Calu3 (cell line): ENCODE measurements around the gene EIF3A. TPM values are rescaled to one million over a fixed set of nuclear protein-coding genes. Genes with fewer than 3 reads are reported as not detected.
A peak's percentile ranks its signal among the peaks of the same experiment; 100 is the strongest.

ENCODE experiments used
- BruUV-seq: library from RNA; stranded (reverse); fragments of 400-500 nt; replicated peaks from 2 replicates; lab custom pipeline; 2021; lab: Mats Ljungman, UMichigan
- CTCF ChIA-PET: fragments of 300-600 bp; sonication (Branson Sonifier 250); formaldehyde crosslinking; loops from one replicate; lab custom pipeline; 2022; ENCODE audit warnings: antibody characterized with exemption; lab: Charles Lee
- DNase-seq: peaks from one replicate; pipeline ENCODE4 v3.0.0; 2022
- H3K27ac Mint-ChIP-seq: one replicate; pipeline ENCODE4 v1.8.0; 2022; ENCODE audit warnings: mixed read lengths; ENCODE audit not compliant: unreplicated experiment
- H3K27me3 Mint-ChIP-seq: one replicate; pipeline ENCODE4 v1.8.0; 2022; ENCODE audit warnings: mixed read lengths; ENCODE audit not compliant: unreplicated experiment
- H3K36me3 Mint-ChIP-seq: one replicate; pipeline ENCODE4 v1.8.0; 2022; ENCODE audit warnings: mild to moderate bottlenecking, moderate library complexity, mixed read lengths; ENCODE audit not compliant: insufficient read depth, unreplicated experiment
- H3K4me1 Mint-ChIP-seq: one replicate; pipeline ENCODE4 v1.8.0; 2022; ENCODE audit warnings: mild to moderate bottlenecking, low read depth, mixed read lengths; ENCODE audit not compliant: unreplicated experiment
- H3K4me3 Mint-ChIP-seq: one replicate; pipeline ENCODE4 v1.8.0; 2022; ENCODE audit warnings: mild to moderate bottlenecking, low read depth, moderate library complexity, mixed read lengths; ENCODE audit not compliant: unreplicated experiment
- H3K9me3 Mint-ChIP-seq: one replicate; pipeline ENCODE4 v1.8.0; 2022; ENCODE audit warnings: low read depth, mixed read lengths; ENCODE audit not compliant: unreplicated experiment
- CTCF ChIP-seq: fragments of 200-600 bp; IDR thresholded peaks from one replicate; pipeline ENCODE4 v1.8.0; 2022; ENCODE audit warnings: antibody characterized with exemption; ENCODE audit not compliant: unreplicated experiment
- intact Hi-C: fragments of 100-400 bp; cut with micrococcal nuclease; formaldehyde crosslinking; loops from one replicate; pipeline ENCODE4 v1.10.0; 2022; ENCODE audit not compliant: unreplicated experiment
- total RNA-seq: library from RNA; stranded (reverse); gene quantifications from 2 replicates; pipeline ENCODE4 v1.2.3, GENCODE V29; 2022

EIF3A gene
- total RNA-seq, 1 experiment from 2014 or later = 104 TPM

GRCh38 chr10:119084896-119085295 is 4.3 kb upstream of the EIF3A start:
- no peaks in the 10 kb centered on the region for H3K27me3 Mint-ChIP-seq
- no TSS peak for BruUV-seq
- no peak overlapping the region for H3K4me3 Mint-ChIP-seq
- no peak for DNase-seq
- peaks cover 24% of the 10 kb centered on the region for H3K36me3 Mint-ChIP-seq
- no peaks in the 10 kb centered on the region for H3K9me3 Mint-ChIP-seq
- H3K27ac Mint-ChIP-seq = no peak overlapping the region
- intact Hi-C loops = no loop called here
- no peak for TF ChIP-seq CTCF
- peaks cover 8% of the 10 kb centered on the region for H3K4me1 Mint-ChIP-seq
- CTCF ChIA-PET = no interaction called here

GRCh38 chr10:119079599-119080520 is 757 bp downstream of the EIF3A start:
- H3K4me1 Mint-ChIP-seq = no peaks in the 10 kb centered on the region
- H3K27ac Mint-ChIP-seq = peak overlapping the region; percentile 98
- H3K36me3 Mint-ChIP-seq = peaks cover 45% of the 10 kb centered on the region
- no TSS peak for BruUV-seq
- no peaks in the 10 kb centered on the region for H3K27me3 Mint-ChIP-seq
- no peak for TF ChIP-seq CTCF
- DNase-seq = peak; percentile 73
- no peaks in the 10 kb centered on the region for H3K9me3 Mint-ChIP-seq
- H3K4me3 Mint-ChIP-seq = peak overlapping the region; percentile 96
- CTCF ChIA-PET = interaction anchor here (0.6 to 0.7 kb wide), 2 partner anchors 44 to 345 kb away, joined by 3 read pairs; no protein-coding TSS in a partner anchor
- intact Hi-C loops = no loop called here

DNA sequence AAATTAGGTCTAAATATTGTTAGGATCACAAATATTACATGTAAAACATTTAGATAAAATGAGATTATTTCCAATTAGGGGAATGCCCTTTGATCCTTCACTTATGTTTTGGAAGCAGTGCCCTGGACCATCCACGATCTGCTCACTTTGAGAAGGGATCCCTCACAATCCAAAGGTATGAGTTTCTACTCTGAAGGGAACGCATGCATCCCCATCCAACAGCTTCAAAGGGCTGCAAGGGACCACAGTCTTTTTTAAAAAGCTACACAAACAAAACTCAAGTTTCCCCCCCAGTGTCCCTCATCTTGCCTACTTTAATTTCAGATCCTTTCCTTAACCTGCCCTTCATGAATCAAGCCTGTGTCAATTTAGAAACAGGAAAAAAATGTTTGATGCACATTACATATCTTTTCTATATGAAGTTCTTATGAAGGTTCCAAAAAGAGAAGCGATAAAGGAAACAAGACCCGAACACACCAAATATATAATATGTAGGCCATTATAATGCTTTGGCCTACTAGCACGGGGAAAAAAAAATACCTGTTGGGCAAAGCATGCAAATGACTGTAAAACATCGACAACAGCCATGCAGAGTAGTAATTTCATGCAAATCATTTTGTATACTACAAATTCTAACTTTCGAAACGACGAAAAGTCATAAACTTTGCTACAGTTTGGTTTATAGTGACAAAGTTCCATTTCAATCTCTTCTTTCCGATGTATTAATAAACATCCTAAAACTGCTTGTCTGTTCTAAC is 2.0 kb downstream of the EIF3A start:
- peaks cover 45% of the 10 kb centered on the region for H3K36me3 Mint-ChIP-seq
- intact Hi-C loops = no loop called here
- peak overlapping the region; percentile 98 for H3K27ac Mint-ChIP-seq
- H3K27me3 Mint-ChIP-seq = no peaks in the 10 kb centered on the region
- peak overlapping the region; percentile 96 for H3K4me3 Mint-ChIP-seq
- H3K9me3 Mint-ChIP-seq = no peaks in the 10 kb centered on the region
- CTCF ChIA-PET = interaction anchor here (0.6 kb wide), 1 partner anchor 343 kb away, joined by 3 read pairs; no protein-coding TSS in a partner anchor
- H3K4me1 Mint-ChIP-seq = no peaks in the 10 kb centered on the region
- DNase-seq = no peak
- TF ChIP-seq CTCF = no peak
- BruUV-seq = no TSS peak

GRCh38 chr10:119073584-119073983 is 7.0 kb downstream of the EIF3A start:
- Mint-ChIP-seq H3K4me3 (no peak overlapping the region), H3K27me3 (no peaks in the 10 kb centered on the region), H3K36me3 (peaks cover 52% of the 10 kb centered on the region), H3K4me1 (no peaks in the 10 kb centered on the region), H3K9me3 (no peaks in the 10 kb centered on the region), H3K27ac (no peak overlapping the region)
- intact Hi-C loops = no loop called here
- BruUV-seq = TSS peak; percentile 0
- no peak for DNase-seq
- CTCF ChIA-PET = no interaction called here
- TF ChIP-seq CTCF = no peak
